Epithelial cell of esophagus (primary cell): ENCODE data around the gene PLEKHO2.
A peak's percentile ranks its signal among the peaks of the same experiment; 100 is the strongest.

Source experiments
- DNase-seq: peaks from one replicate; pipeline ENCODE4 v3.0.0; 2010; ENCODE audit warnings: low read depth
- H3K4me3 ChIP-seq: 2 replicates; pipeline ENCODE4 v1.5.1; 2011; ENCODE audit warnings: mild to moderate bottlenecking, low read length, control low read depth
- TF ChIP-seq, protein P1 (sequence below): IDR thresholded peaks from 2 replicates; pipeline ENCODE4 v1.5.1; 2011; ENCODE audit warnings: low read depth, mild to moderate bottlenecking, low read length, control low read depth, inconsistent platforms; ENCODE audit not compliant: insufficient read depth; ENCODE audit errors: missing control alignments

The PLEKHO2 gene

DNA sequence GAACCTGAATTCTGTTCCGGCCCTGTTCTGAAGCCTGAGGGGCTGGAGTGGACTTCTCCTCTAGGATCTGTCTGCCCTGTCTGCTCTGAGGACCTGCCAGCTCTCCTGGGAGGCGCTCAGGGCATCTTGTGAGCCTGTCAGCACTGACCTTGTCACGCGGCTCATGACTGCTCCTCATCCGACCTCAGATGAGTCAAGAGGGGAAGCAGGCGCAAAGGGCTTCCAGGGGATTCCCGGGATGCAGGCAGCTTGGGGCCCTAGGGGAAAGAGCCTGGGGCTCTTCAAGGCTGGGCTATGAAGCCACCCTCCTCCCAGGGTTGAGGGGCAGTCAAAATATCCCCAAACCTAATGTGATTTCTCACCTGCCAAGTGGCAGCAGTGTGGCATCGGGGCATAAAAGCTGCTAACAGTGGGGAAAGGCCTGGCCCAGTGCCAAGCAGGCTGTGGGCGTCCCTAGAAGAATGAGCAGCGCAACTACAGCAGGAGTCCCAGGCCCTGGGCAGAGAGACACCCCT is 42.3 kb downstream of the PLEKHO2 start:
- TF ChIP-seq, protein P1, sequence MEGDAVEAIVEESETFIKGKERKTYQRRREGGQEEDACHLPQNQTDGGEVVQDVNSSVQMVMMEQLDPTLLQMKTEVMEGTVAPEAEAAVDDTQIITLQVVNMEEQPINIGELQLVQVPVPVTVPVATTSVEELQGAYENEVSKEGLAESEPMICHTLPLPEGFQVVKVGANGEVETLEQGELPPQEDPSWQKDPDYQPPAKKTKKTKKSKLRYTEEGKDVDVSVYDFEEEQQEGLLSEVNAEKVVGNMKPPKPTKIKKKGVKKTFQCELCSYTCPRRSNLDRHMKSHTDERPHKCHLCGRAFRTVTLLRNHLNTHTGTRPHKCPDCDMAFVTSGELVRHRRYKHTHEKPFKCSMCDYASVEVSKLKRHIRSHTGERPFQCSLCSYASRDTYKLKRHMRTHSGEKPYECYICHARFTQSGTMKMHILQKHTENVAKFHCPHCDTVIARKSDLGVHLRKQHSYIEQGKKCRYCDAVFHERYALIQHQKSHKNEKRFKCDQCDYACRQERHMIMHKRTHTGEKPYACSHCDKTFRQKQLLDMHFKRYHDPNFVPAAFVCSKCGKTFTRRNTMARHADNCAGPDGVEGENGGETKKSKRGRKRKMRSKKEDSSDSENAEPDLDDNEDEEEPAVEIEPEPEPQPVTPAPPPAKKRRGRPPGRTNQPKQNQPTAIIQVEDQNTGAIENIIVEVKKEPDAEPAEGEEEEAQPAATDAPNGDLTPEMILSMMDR: no peak
- H3K4me3 ChIP-seq: no peak overlapping the region
- peak; percentile 91 for DNase-seq

DNA sequence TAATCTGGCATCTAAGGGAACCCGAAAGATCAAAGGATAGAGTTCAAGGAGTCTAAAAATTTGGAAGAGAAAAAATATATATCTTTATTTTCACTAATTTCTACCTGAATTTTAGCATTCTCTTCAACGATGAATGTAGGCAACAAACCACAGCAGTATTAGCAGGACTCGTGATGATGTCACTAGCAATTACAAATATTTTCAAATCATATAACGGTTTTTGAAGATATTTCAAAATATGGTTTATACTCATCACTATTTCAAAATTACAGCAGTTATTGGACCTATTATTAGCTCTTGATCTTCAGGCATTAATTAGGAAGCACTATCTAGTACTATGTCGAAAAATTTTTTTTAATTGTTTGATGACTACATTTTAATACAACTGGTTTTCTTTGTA is 43.0 kb downstream of the PLEKHO2 start:
- H3K4me3 ChIP-seq: no peak overlapping the region
- TF ChIP-seq, protein P1: no peak
- DNase-seq: no peak

DNA sequence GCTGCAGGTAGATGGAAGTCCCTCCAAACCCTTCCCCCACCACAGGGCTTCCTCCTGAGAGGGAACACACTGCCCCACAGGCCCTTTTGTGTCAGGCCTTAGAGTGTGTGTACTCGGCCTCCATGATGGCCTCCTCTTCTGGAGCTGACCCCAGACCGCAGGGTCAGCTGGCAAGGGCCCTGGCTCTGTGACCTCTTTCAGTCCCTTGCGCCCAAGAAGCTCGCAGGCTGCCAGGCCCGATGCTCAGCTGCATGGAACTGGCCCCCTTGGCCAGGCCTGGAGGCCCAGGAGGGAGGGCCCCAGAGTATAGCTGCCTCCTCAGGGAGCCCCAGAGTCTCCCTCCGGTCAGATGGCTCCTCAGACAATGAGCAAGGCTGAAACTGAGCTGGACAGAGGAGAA is 46.6 kb downstream of the PLEKHO2 start:
- DNase-seq: no peak
- TF ChIP-seq, protein P1: no peak
- no peak overlapping the region for H3K4me3 ChIP-seq

DNA sequence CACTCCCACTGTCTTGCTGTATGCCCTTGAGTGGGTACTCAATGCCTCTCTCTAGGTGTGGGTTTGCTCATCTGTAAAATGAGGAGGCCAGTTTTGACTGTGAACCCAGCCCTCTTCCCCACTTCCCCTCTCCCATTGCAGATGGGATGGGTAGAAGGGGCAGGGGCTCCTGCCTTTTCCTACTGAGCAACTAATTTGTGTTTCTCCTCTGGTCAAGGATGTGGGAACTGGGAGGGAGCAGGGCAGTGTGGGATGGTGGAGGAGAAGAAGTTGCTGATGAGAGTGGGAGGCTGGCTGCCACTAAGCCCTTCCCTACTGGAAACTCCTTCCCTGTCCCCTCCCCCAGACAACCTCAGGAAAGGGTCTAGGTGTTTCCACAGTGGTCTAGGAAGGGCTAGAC is 49.8 kb downstream of the PLEKHO2 start:
- DNase-seq: no peak
- TF ChIP-seq, protein P1: no peak
- H3K4me3 ChIP-seq: no peak overlapping the region

DNA sequence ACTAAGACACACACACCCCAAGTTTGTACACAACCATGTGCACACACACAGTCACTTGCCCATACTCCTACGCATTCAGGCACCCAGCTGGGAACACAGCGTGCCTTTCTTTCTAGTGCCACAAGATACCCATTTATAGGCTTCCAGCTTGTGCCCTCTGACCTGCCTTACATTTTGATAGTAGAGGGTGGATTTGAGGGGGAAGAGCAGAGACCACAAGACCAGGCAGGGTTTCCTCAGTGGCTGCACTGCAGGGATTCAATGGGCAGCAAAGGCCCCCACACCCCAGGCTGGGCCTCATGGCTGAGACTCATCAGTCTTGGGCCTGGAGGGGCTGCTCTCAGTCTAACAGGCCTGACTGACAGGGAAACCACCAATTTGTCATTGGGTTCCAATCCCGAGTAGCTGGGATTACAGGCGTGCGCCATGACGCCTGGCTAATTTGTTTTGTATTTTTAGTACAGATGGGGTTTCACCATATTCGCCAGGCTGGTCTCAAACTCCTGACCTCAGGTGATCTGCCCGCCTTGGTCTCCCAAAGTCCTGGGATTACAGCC is 51.2 kb downstream of the PLEKHO2 start:
- TF ChIP-seq, protein P1: no peak
- no peak overlapping the region for H3K4me3 ChIP-seq
- DNase-seq: no peak

DNA sequence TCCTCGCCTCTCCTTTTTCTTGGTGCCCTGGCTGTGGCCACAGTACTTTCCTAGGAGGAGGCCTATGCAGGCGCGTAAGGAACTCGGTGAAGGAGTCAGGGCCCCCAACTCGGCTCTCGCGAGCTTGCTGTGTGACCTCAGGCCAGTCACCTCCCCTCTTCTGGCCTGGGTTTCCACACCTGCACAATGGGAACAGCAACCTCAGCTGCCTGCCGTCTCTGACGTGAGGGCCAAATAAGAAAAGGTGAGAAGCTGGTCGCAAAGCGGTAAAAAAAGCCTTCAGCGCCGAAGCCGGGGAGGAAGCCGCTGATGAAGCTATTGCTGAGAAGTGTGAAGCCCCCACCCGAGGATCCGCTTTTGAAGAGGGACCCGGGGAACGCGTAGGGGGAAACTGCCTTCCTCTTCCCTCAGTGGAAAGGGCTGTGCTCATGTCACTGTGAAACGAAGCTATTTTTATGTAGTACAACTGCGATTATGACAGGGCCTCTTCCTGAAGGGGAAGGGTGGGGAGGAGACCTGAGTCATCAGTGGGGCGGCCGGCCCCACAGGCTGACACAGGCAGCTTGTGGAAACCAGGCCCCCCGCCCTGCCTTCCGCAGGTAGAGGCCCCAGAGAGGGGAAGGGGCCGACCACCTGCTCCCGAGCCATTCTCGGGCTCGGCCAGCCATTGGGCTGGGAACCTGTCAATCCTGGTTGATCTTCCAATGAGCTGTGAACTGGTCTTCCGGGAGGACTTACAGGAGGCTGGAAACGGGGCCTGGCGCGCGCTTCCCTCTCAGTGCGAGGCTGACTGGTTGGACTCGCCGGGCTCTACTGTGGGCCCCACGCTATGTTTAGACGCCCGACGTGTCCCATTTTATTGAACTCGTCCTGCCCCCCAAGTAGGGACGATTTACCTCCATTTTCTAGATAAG is 52.0 kb downstream of the PLEKHO2 start:
- peak overlapping the region; percentile 40 for H3K4me3 ChIP-seq
- TF ChIP-seq, protein P1: no peak
- peak; percentile 98 for DNase-seq
